Smooth muscle cell (in vitro differentiated cells): Measurements from ENCODE around the gene NOMO2. TPM values are rescaled to one million over a fixed set of nuclear protein-coding genes. Genes with fewer than 3 reads are reported as not detected.
"Not testable (repeated sequence)": the region's sequence is repeated elsewhere in the genome, so short reads cannot be mapped to it uniquely, and the experiment has no call there.

Source experiments
- DNase-seq: peaks from one replicate; lab custom pipeline; 2025; ENCODE audit not compliant: unreplicated experiment; lab: John Stamatoyannopoulos, UW
- H2AFZ ChIP-seq: fragments of 200-600 bp; sonication (generic); 2 replicates; pipeline ENCODE4 v1.6.0; 2016; ENCODE audit warnings: antibody characterized with exemption, low read depth, mild to moderate bottlenecking
- H3F3A ChIP-seq: fragments of 200-600 bp; sonication (generic); 2 replicates; pipeline ENCODE4 v1.6.0; 2017; ENCODE audit warnings: antibody characterized with exemption, low read depth
- H3K27ac ChIP-seq: fragments of 200-600 bp; sonication (generic); 2 replicates; pipeline ENCODE4 v1.5.1; 2016; ENCODE audit warnings: low read depth, mild to moderate bottlenecking
- H3K27me3 ChIP-seq: fragments of 200-600 bp; sonication (generic); 2 replicates; pipeline ENCODE4 v1.6.1; 2016; ENCODE audit warnings: low read depth, mild to moderate bottlenecking
- H3K36me3 ChIP-seq: fragments of 200-600 bp; sonication (generic); 2 replicates; pipeline ENCODE4 v1.5.1; 2016; ENCODE audit warnings: low read depth
- H3K4me1 ChIP-seq: fragments of 200-600 bp; sonication (generic); 2 replicates; pipeline ENCODE4 v1.5.1; 2016; ENCODE audit warnings: low read depth
- H3K4me2 ChIP-seq: fragments of 200-600 bp; sonication (generic); 2 replicates; pipeline ENCODE4 v1.6.0; 2016; ENCODE audit warnings: mild to moderate bottlenecking
- H3K4me3 ChIP-seq: fragments of 200-600 bp; sonication (generic); 2 replicates; pipeline ENCODE4 v1.5.1; 2016; ENCODE audit warnings: mild to moderate bottlenecking
- H3K79me2 ChIP-seq: fragments of 200-600 bp; sonication (generic); 2 replicates; pipeline ENCODE4 v1.6.0; 2016; ENCODE audit warnings: low read depth, mild to moderate bottlenecking
- H3K9ac ChIP-seq: fragments of 200-600 bp; sonication (generic); 2 replicates; pipeline ENCODE4 v1.6.0; 2016; ENCODE audit warnings: low read depth
- H3K9me3 ChIP-seq: fragments of 200-600 bp; sonication (generic); replicated peaks from 2 replicates; pipeline ENCODE4 v1.5.1; 2016; ENCODE audit warnings: low read depth
- H4K20me1 ChIP-seq: fragments of 200-600 bp; sonication (generic); 2 replicates; pipeline ENCODE4 v1.6.0; 2016; ENCODE audit warnings: low read depth
- WGBS: methylation state at CpG from one replicate; pipeline ENCODE4 v1.1.7; 2016; ENCODE audit warnings: low lambda C conversion rate; 5-methylcytosine and 5-hydroxymethylcytosine counted together
- polyA plus RNA-seq: library from polyadenylated mRNA; unstranded; fragments of >200 nt; fragmentation: Nextera tagmentation; extraction: Ambion mirVana; gene quantifications from 2 replicates; pipeline ENCODE4 v1.2.1, GENCODE V29; 2016
- total RNA-seq: library from RNA; depleted of rRNA; stranded (reverse); fragments of >200 nt; gene quantifications from 2 replicates; pipeline ENCODE4 v1.2.3, GENCODE V29; 2014
- TF ChIP-seq, protein P1 (sequence below): fragments of 200-600 bp; sonication (generic); IDR thresholded peaks from 2 replicates; pipeline ENCODE4 v1.5.1; 2017; ENCODE audit warnings: borderline replicate concordance, mild to moderate bottlenecking, antibody characterized with exemption; ENCODE audit not compliant: insufficient read depth, poor library complexity, severe bottlenecking

Gene NOMO2
- total and polyA plus RNA-seq, 2 experiments from 2014 or later: 87.1 to 125 TPM

DNA sequence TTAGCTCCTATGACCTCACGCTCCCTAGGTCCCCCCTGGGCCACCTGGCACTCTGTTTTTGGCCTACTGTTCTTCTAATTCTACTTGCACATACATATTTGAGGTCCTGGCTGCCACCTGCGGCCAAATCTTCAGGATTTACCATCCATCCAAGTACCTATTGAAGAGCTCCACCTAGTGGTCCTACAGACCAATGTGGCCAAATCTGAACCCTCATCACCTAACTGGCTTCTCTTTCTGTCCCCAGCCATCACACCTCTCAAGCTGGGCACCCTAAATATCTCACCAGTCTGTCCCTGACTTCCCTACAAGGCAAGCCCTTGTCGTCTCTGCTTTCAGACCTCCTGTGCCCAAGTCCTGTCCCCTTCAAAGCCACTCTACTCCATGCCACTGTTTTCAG, 24.9 kb downstream of the NOMO2 start:
- not testable (repeated sequence) for H3K9me3 ChIP-seq, H3K4me3 ChIP-seq, H3K4me1 ChIP-seq, H3K4me2 ChIP-seq, DNase-seq, H2AFZ ChIP-seq, H3F3A ChIP-seq, H3K36me3 ChIP-seq, H3K27me3 ChIP-seq, H3K9ac ChIP-seq, H3K79me2 ChIP-seq, H4K20me1 ChIP-seq, H3K27ac ChIP-seq
- 80% methylated on average over 3 of the region's 3 CpGs for WGBS
- TF ChIP-seq, protein P1, sequence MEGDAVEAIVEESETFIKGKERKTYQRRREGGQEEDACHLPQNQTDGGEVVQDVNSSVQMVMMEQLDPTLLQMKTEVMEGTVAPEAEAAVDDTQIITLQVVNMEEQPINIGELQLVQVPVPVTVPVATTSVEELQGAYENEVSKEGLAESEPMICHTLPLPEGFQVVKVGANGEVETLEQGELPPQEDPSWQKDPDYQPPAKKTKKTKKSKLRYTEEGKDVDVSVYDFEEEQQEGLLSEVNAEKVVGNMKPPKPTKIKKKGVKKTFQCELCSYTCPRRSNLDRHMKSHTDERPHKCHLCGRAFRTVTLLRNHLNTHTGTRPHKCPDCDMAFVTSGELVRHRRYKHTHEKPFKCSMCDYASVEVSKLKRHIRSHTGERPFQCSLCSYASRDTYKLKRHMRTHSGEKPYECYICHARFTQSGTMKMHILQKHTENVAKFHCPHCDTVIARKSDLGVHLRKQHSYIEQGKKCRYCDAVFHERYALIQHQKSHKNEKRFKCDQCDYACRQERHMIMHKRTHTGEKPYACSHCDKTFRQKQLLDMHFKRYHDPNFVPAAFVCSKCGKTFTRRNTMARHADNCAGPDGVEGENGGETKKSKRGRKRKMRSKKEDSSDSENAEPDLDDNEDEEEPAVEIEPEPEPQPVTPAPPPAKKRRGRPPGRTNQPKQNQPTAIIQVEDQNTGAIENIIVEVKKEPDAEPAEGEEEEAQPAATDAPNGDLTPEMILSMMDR: peak; percentile 23

- not testable (repeated sequence) for H3K9me3 ChIP-seq, H3K4me2 ChIP-seq, H3K27ac ChIP-seq, DNase-seq, H2AFZ ChIP-seq, H3K79me2 ChIP-seq, H3K9ac ChIP-seq, H3K36me3 ChIP-seq, H4K20me1 ChIP-seq, H3K27me3 ChIP-seq, H3K4me3 ChIP-seq, H3K4me1 ChIP-seq, H3F3A ChIP-seq
- WGBS: 80% methylated on average over 15 of the region's 15 CpGs
Observed at GRCh38 chr16:18535519-18536168, 26.3 kb downstream of the NOMO2 start.

- H3K27me3 ChIP-seq, H3K4me2 ChIP-seq, H3K79me2 ChIP-seq, H3K4me1 ChIP-seq, H3F3A ChIP-seq, H3K27ac ChIP-seq, H2AFZ ChIP-seq, H3K9ac ChIP-seq, H3K36me3 ChIP-seq, H4K20me1 ChIP-seq, H3K4me3 ChIP-seq, H3K9me3 ChIP-seq, DNase-seq: not testable (repeated sequence)
- WGBS: 100% methylated on average over 1 of the region's 4 CpGs
Observed at GRCh38 chr16:18534308-18534707, 27.6 kb downstream of the NOMO2 start.

GRCh38 chr16:18531323-18531722, 30.6 kb downstream of the NOMO2 start:
- WGBS: 98% methylated on average over 7 of the region's 10 CpGs
- not testable (repeated sequence) for H3F3A ChIP-seq, H3K36me3 ChIP-seq, H3K4me2 ChIP-seq, H2AFZ ChIP-seq, H3K9me3 ChIP-seq, H4K20me1 ChIP-seq, H3K27ac ChIP-seq, H3K79me2 ChIP-seq, H3K4me1 ChIP-seq, H3K4me3 ChIP-seq, DNase-seq, H3K9ac ChIP-seq, H3K27me3 ChIP-seq

- not testable (repeated sequence) for H3K4me3 ChIP-seq, H3K36me3 ChIP-seq, H3K27me3 ChIP-seq, H2AFZ ChIP-seq, H4K20me1 ChIP-seq, H3K27ac ChIP-seq, H3K79me2 ChIP-seq, DNase-seq, H3K4me2 ChIP-seq, H3K4me1 ChIP-seq, H3K9ac ChIP-seq, H3K9me3 ChIP-seq, H3F3A ChIP-seq
- WGBS: 83% methylated on average over 2 of the region's 3 CpGs
Observed at GRCh38 chr16:18530329-18530728, 31.6 kb downstream of the NOMO2 start.

DNA sequence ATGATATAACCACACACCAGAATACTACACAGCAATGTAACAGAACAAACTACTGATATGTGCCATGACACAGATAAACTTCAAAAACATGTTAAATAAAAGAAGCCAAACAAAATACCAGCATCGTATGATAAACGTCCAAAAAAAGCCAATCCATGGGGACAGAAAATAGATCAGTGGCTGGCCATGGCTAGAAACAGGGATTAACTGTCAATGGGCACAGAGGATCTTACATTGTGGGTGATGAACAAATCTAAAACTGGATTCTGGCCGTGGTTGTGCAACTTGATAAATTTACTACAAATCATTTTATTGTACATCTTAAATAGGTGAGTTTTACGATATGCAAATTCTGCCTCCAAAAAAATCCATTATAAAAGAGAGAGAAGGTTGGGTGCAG, 35.4 kb downstream of the NOMO2 start:
- DNase-seq: not testable (repeated sequence)

DNA sequence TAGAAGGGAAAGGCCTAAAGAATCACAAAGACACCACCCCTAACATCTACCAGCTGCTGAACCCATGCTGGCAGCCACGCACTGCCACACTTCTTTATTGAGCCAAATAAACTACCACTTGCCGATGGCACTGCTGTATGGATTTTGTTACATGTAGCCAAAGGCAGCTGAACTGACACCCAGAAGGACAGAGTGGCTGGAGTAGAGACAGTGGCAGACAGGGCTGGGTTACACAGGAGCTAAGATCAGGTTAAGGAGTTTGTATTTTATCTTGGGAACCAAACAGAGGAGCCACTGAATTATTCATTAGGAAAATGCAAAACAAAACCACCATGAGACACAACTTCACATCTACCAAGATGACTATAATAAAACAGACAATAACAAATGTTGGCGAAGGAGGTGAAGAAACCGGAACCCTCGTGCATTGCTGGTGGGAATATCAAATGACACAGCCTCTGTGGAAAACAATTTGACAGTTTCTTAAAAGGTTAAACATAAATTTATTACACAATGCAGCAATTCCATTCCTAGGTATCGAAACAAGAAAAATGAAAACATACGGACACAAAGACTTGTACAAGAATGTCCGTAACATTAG, 35.9 kb downstream of the NOMO2 start:
- not testable (repeated sequence) for H3K79me2 ChIP-seq, H3K4me3 ChIP-seq, H3K4me2 ChIP-seq, H3F3A ChIP-seq, H3K27ac ChIP-seq, H3K9ac ChIP-seq, H3K4me1 ChIP-seq, H4K20me1 ChIP-seq, H3K36me3 ChIP-seq, H2AFZ ChIP-seq, H3K9me3 ChIP-seq, DNase-seq, H3K27me3 ChIP-seq
- WGBS: 97% methylated on average over 8 of the region's 8 CpGs

More for the DNA sequence above, 35.4 kb downstream of the NOMO2 start:
- H3K9me3 ChIP-seq, H3K4me3 ChIP-seq, H3K36me3 ChIP-seq, H2AFZ ChIP-seq, H3K4me2 ChIP-seq, H3K9ac ChIP-seq, H4K20me1 ChIP-seq, H3K79me2 ChIP-seq, H3F3A ChIP-seq, H3K4me1 ChIP-seq, H3K27me3 ChIP-seq, H3K27ac ChIP-seq: not testable (repeated sequence)
- 96% methylated on average over 4 of the region's 4 CpGs for WGBS

GRCh38 chr16:18522637-18523036, 39.3 kb downstream of the NOMO2 start:
- DNase-seq, H3K4me1 ChIP-seq, H3K9me3 ChIP-seq, H3K27me3 ChIP-seq, H2AFZ ChIP-seq, H3K36me3 ChIP-seq, H4K20me1 ChIP-seq, H3K9ac ChIP-seq, H3F3A ChIP-seq, H3K27ac ChIP-seq, H3K79me2 ChIP-seq, H3K4me3 ChIP-seq, H3K4me2 ChIP-seq: not testable (repeated sequence)
- no CpG with 5 or more reads among the region's 9 CpGs for WGBS
